Nephron (organoid): Measurements from ENCODE around the gene SVEP1.
A peak's percentile ranks its signal among the peaks of the same experiment; 100 is the strongest.
"Not testable (repeated sequence)": the region's sequence is repeated elsewhere in the genome, so short reads cannot be mapped to it uniquely, and the experiment has no call there.

ENCODE experiments used
- H3K27ac Mint-ChIP-seq, 3 experiments: 2 replicates each; pipeline ENCODE4 v1.8.0; 2020; ENCODE audit warnings: mixed read lengths in 3 of 3, mild to moderate bottlenecking in 2 of 3, moderate library complexity in 1 of 3
- H3K27me3 Mint-ChIP-seq: 2 replicates; pipeline ENCODE4 v1.8.0; 2021; ENCODE audit warnings: low read depth, mild to moderate bottlenecking, moderate library complexity, mixed read lengths
- H3K36me3 Mint-ChIP-seq: 2 replicates; pipeline ENCODE4 v1.8.0; 2020; ENCODE audit warnings: low read depth, mixed read lengths
- H3K4me1 Mint-ChIP-seq: 2 replicates; pipeline ENCODE4 v1.8.0; 2020; ENCODE audit warnings: mixed read lengths
- H3K4me3 Mint-ChIP-seq, 3 experiments: 2 replicates each; pipeline ENCODE4 v1.8.0; 2020; ENCODE audit warnings: mild to moderate bottlenecking in 3 of 3, mixed read lengths in 3 of 3, moderate library complexity in 2 of 3
- H3K9me3 Mint-ChIP-seq: 2 replicates; pipeline ENCODE4 v1.8.0; 2020; ENCODE audit warnings: mixed read lengths
- TF ChIP-seq, protein P1 (sequence below), 3 experiments: fragments of 200-600 bp; sonication (generic); IDR thresholded peaks; one replicate each; pipeline ENCODE4 v1.5.0; 2021; ENCODE audit warnings: antibody characterized with exemption in 3 of 3; ENCODE audit not compliant: unreplicated experiment in 3 of 3

SVEP1 gene

DNA sequence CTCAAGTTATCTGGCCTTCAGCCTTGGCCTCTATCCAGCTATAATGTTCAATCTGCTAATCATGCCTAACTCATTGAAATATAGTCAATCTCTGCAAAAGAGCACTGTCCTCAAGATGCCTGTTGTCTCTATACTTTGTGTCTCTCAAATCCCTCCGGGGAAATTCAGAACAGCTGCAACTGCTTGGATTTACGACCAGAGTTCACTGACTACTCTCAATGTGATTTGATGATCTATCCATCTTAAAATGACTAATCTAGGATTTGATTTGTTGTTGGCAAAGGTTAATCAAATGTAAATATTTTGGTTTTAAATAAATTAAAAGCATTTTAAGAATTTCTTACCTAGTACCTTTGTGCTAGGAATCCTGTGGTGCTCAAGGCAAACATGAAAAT lies 40.9 kb downstream of the SVEP1 start:
- Mint-ChIP-seq H3K27me3 (no peaks in the 10 kb centered on the region), H3K27ac (peak overlapping the region; percentile 26 to 84 (median 50)), H3K4me1 (peaks cover 21% of the 10 kb centered on the region), H3K9me3 (peaks cover 16% of the 10 kb centered on the region), H3K36me3 (peaks cover 15% of the 10 kb centered on the region), H3K4me3 (no peak overlapping the region)
- TF ChIP-seq, protein P1, sequence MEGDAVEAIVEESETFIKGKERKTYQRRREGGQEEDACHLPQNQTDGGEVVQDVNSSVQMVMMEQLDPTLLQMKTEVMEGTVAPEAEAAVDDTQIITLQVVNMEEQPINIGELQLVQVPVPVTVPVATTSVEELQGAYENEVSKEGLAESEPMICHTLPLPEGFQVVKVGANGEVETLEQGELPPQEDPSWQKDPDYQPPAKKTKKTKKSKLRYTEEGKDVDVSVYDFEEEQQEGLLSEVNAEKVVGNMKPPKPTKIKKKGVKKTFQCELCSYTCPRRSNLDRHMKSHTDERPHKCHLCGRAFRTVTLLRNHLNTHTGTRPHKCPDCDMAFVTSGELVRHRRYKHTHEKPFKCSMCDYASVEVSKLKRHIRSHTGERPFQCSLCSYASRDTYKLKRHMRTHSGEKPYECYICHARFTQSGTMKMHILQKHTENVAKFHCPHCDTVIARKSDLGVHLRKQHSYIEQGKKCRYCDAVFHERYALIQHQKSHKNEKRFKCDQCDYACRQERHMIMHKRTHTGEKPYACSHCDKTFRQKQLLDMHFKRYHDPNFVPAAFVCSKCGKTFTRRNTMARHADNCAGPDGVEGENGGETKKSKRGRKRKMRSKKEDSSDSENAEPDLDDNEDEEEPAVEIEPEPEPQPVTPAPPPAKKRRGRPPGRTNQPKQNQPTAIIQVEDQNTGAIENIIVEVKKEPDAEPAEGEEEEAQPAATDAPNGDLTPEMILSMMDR (IDR thresholded peaks at IDR 0.05; ENCODE audit: unreplicated experiment in 3 of 3): no peak

DNA sequence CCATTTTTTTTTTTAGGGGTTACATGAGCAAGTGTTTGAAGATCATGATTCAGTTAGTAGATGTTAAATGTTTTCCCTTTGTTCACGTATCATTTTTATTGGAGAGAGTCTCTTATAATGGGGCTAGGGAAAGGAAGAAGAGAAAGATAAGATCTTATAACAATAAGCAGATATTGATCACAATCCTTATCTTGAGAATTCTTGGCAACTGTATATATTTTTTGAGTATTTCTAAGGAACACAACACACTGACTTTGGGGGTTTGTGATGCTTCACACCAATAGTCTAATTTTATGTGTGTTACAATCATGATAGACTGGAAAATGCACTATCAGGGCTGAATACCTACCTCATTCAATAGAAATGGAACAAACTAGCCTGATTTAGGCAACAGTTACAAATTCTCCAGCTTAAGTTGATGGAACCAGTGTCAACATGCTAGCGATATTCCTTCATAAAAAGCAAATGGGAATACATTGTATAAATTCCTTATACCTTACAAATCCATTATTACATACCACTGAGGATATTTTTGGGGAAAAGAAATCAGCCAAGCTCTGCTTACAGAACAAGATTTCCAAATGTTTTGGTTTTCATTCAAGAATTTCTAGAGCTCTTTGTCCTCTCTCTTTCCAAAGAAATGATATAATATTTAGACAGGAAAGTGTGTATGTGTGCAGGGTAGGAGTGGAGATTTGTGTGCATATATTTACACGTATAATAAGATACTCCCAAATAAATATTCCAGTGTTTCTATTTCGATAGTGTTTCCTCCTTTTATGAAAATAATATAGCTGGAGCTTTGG lies 41.5 kb downstream of the SVEP1 start:
- Mint-ChIP-seq H3K27ac (peak overlapping the region; percentile 26 to 84 (median 50)), H3K4me3 (no peak overlapping the region), H3K9me3 (peaks cover 19% of the 10 kb centered on the region), H3K4me1 (peaks cover 21% of the 10 kb centered on the region), H3K27me3 (no peaks in the 10 kb centered on the region), H3K36me3 (peaks cover 15% of the 10 kb centered on the region)
- TF ChIP-seq, protein P1 (IDR thresholded peaks at IDR 0.05; ENCODE audit: unreplicated experiment in 3 of 3): no peak

DNA sequence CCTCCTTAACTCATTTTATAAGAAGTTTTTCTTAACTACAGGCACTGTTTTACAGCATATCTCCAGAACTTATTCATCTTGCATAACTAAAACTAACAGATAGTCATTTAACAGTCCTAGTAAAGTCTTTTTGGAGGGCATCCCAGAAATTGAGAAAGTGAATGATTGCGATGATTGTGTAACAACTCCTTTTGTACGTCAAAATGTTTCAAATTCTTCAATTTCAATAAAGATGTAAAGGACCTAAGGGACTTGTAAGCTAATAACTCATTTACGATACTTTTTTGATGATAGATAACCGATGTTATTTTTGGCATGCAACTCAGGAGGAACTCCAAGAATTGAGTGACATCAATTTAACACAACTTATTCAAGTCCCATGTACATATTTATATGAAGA lies 42.7 kb downstream of the SVEP1 start:
- Mint-ChIP-seq H3K27me3 (no peaks in the 10 kb centered on the region), H3K9me3 (peaks cover 24% of the 10 kb centered on the region), H3K4me3 (no peak overlapping the region), H3K4me1 (peaks cover 26% of the 10 kb centered on the region), H3K36me3 (peaks cover 20% of the 10 kb centered on the region), H3K27ac (peak overlapping the region in 2 of 3 experiments; percentile 20 to 51)
- TF ChIP-seq, protein P1 (IDR thresholded peaks at IDR 0.05; ENCODE audit: unreplicated experiment in 3 of 3): no peak

DNA sequence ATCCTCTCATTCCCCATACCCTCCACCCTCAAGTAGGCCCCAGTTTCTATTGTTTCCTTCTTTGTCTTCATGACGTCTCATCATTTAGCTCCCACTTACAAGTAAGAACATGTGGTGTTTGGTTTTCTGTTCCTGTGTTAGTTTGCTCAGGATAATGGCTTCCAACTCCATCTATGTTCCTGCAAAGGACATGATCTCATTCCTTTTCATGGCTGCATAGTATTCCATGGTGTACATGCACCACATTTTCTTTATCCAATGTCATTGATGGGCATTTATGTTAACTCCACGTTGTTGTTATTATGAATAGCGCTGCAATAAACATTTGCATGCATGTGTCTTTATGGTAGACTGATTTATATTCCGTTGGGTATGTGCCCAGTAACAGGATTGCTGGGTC lies 45.4 kb downstream of the SVEP1 start:
- peaks cover 29% of the 10 kb centered on the region for H3K4me1 Mint-ChIP-seq

DNA sequence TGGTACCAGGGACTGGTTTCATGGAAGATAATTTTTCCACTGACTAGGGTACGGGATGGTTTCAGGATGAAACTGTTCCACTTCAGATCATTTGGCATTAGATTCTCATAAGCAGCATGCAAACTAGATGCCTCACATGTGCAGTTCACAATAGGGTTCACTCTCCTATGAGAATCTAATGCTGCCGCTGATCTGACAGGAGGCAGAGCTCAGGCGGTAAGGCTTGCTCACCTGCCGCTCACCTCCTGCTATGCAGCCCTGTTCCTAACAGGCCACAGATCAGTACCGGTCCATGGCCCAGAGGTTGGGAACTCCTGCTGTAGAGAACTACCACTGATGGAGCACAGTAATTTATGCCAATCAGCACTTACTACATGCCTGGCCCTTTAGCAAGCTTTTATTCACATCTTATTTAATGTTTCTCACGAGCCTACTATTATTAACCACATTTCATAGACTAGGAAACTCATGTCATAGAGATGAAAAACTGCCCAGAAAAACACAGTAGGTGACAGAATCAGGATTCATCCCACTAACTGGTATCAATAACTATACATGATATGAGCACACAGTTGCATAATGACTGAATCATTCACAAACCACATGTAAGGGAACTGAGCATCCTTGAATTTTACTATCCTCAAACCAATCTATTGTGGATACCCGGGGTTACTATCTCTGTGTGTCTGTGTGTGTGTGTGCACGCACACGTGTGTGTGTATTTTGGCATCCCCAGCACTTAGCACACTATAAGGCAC lies 46.5 kb downstream of the SVEP1 start:
- Mint-ChIP-seq H3K9me3 (peaks cover 41% of the 10 kb centered on the region), H3K36me3 (peaks cover 30% of the 10 kb centered on the region), H3K27me3 (no peaks in the 10 kb centered on the region), H3K4me3 (no peak overlapping the region), H3K27ac (no peak overlapping the region), H3K4me1 (peaks cover 19% of the 10 kb centered on the region)
- TF ChIP-seq, protein P1 (IDR thresholded peaks at IDR 0.05; ENCODE audit: unreplicated experiment in 3 of 3): no peak

More for the DNA sequence above, 45.4 kb downstream of the SVEP1 start:
- H3K4me3 Mint-ChIP-seq, H3K27ac Mint-ChIP-seq, H3K27me3 Mint-ChIP-seq: not testable (repeated sequence)
- H3K9me3 Mint-ChIP-seq: peaks cover 39% of the 10 kb centered on the region
- peaks cover 29% of the 10 kb centered on the region for H3K36me3 Mint-ChIP-seq

DNA sequence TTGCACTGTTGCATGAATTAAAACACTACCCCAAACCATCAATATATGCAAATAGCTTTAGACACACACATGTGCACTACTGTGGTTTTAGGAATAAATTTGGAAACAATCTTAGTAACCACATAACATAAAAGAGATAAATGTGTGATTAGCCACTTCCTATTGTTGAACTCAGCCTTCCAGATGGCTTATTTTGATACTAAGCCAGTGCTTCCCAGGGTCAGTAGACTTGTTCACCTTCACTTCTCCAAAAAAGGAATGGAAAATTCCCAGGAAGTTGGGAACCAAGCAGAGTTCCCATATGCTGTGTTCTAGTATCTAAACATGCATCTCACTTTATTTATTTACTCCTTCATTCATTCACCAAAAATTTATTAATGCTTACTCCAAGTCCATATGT lies 47.8 kb downstream of the SVEP1 start:
- Mint-ChIP-seq H3K27me3 (no peaks in the 10 kb centered on the region), H3K27ac (peak overlapping the region in 1 of 3 experiments; percentile 11), H3K4me1 (peaks cover 9% of the 10 kb centered on the region), H3K9me3 (peaks cover 41% of the 10 kb centered on the region), H3K4me3 (no peak overlapping the region), H3K36me3 (peaks cover 30% of the 10 kb centered on the region)
- TF ChIP-seq, protein P1 (IDR thresholded peaks at IDR 0.05; ENCODE audit: unreplicated experiment in 3 of 3): no peak

DNA sequence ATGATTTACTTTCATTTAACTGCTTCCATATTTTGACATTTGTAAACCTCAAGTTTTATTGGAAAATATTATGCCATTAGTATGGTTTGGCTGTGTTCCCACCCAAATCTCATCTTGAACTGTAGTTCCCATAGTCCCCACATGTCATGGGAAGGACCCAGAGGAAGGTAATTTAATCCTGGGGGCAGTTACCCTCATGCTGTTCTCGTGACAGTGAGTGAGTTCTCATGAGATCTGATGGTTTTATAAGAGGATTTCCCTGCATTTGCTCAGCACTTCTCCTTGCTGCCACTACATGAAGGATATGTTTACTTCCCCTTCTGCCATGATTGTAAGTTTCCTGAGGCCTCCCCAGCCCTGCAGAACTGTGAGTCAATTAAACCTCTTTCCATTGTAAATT lies 48.3 kb downstream of the SVEP1 start:
- not testable (repeated sequence) for H3K4me1 Mint-ChIP-seq, H3K4me3 Mint-ChIP-seq

More for the DNA sequence above, 48.3 kb downstream of the SVEP1 start:
- not testable (repeated sequence) for H3K27me3 Mint-ChIP-seq
- Mint-ChIP-seq H3K9me3 (peaks cover 41% of the 10 kb centered on the region), H3K27ac (peak overlapping the region in 1 of 3 experiments; percentile 74), H3K36me3 (peaks cover 30% of the 10 kb centered on the region)
